ENCODE data around the gene YPEL5.

DNA sequence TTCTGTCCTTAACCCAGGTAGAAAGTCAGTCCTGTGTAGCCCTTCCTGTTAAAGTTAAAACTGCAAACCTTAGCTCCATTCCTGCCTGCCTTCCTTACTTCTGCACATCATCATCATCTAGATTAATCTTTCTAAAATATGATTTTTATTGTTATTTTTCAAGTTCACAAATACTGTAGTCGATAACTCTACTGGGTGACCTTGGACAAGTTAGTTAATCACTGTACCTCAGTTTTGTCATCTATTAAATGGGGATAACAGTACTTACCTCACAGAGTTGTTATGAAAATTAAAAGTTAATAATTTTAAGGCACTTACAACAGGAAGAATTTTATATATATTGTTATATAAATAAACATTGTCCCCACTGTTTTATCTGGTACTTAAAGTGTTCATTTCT, 2.5 kb upstream of the YPEL5 start:
- TF ChIP-seq, protein P1, sequence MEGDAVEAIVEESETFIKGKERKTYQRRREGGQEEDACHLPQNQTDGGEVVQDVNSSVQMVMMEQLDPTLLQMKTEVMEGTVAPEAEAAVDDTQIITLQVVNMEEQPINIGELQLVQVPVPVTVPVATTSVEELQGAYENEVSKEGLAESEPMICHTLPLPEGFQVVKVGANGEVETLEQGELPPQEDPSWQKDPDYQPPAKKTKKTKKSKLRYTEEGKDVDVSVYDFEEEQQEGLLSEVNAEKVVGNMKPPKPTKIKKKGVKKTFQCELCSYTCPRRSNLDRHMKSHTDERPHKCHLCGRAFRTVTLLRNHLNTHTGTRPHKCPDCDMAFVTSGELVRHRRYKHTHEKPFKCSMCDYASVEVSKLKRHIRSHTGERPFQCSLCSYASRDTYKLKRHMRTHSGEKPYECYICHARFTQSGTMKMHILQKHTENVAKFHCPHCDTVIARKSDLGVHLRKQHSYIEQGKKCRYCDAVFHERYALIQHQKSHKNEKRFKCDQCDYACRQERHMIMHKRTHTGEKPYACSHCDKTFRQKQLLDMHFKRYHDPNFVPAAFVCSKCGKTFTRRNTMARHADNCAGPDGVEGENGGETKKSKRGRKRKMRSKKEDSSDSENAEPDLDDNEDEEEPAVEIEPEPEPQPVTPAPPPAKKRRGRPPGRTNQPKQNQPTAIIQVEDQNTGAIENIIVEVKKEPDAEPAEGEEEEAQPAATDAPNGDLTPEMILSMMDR (IDR thresholded peaks at IDR 0.05): no peak
- TF ChIP-seq POLR2A (IDR thresholded peaks at IDR 0.05): no peak
